GM20000 (cell line): ENCODE measurements around the gene LINS1.

Experiments used
- DNase-seq: peaks from one replicate; pipeline ENCODE4 v3.0.0; 2012; ENCODE audit warnings: low spot score
- CTCF ChIP-seq: IDR thresholded peaks from 2 replicates; pipeline ENCODE4 v1.5.1; 2012; ENCODE audit warnings: mild to moderate bottlenecking, control low read depth; ENCODE audit errors: extremely low read depth, missing control alignments

LINS1 gene

GRCh38 chr15:100602823-100603393 is 924 bp upstream of the LINS1 start:
- TF ChIP-seq CTCF: no peak
- DNase-seq: peak; percentile 35

GRCh38 chr15:100601617-100602063 is 344 bp downstream of the LINS1 start:
- TF ChIP-seq CTCF: no peak
- DNase-seq: no peak

GRCh38 chr15:100601163-100601562 is 821 bp downstream of the LINS1 start:
- TF ChIP-seq CTCF: no peak
- DNase-seq: no peak

- no peak for DNase-seq
- TF ChIP-seq CTCF: no peak
These were observed 3.3 kb downstream of the LINS1 start for GRCh38 chr15:100598655-100599054.

- DNase-seq: no peak
- TF ChIP-seq CTCF: no peak
These were observed 4.1 kb downstream of the LINS1 start for GRCh38 chr15:100597862-100598261.

- peak; percentile 46 for DNase-seq
- TF ChIP-seq CTCF: no peak
These were observed 5.2 kb downstream of the LINS1 start for GRCh38 chr15:100596792-100597191.

GRCh38 chr15:100595964-100596363 is 6.0 kb downstream of the LINS1 start:
- no peak for DNase-seq
- TF ChIP-seq CTCF: no peak
